Spleen (tissue), 11 donors: ENCODE results near the gene ACAN. TPM values are rescaled to one million over a fixed set of nuclear protein-coding genes. Genes with fewer than 3 reads are reported as not detected.

ENCODE experiments used
- DNase-seq: peaks from one replicate; pipeline ENCODE4 v3.0.0-alpha.2; 2020
- H3K27ac ChIP-seq, 8 donors: fragments of 200-600 bp; sonication (generic) in 7 of 8; 1 replicate in 4 of 8; 2 replicates in 4 of 8; pipeline versions ENCODE4 v1.5.0 to v1.8.0; 2016 to 2021; ENCODE audit warnings: inconsistent platforms in 4 of 8, mild to moderate bottlenecking in 4 of 8, moderate library complexity in 1 of 8
- H3K27me3 ChIP-seq, 7 donors: fragments of 200-600 bp; sonication (generic) in 6 of 7; replicated peaks in 1 of 7; 1 replicate in 4 of 7; 2 replicates in 3 of 7; pipeline versions ENCODE4 v1.5.0 to v1.8.0; 2016 to 2021; ENCODE audit warnings: inconsistent platforms in 3 of 7, mild to moderate bottlenecking in 1 of 7
- H3K36me3 ChIP-seq, 6 donors: fragments of 200-600 bp; sonication (generic) in 5 of 6; 1 replicate in 4 of 6; 2 replicates in 2 of 6; pipeline versions ENCODE4 v1.5.0 to v1.8.0; 2016 to 2021; ENCODE audit warnings: inconsistent platforms in 2 of 6
- H3K4me1 ChIP-seq, 6 donors: fragments of 200-600 bp; sonication (generic) in 5 of 6; 1 replicate in 3 of 6; 2 replicates in 3 of 6; pipeline versions ENCODE4 v1.5.0 to v1.8.0; 2016 to 2021; ENCODE audit warnings: inconsistent platforms in 3 of 6
- H3K4me3 ChIP-seq, 8 donors: fragments of 200-600 bp; sonication (generic) in 7 of 8; 1 replicate in 4 of 8; 2 replicates in 4 of 8; pipeline versions ENCODE4 v1.5.0 to v1.8.0; 2016 to 2021; ENCODE audit warnings: inconsistent platforms in 4 of 8, mild to moderate bottlenecking in 4 of 8, moderate library complexity in 2 of 8
- H3K9me3 ChIP-seq, 8 donors: fragments of 200-600 bp; sonication (generic) in 7 of 8; 1 replicate in 4 of 8; 2 replicates in 4 of 8; pipeline versions ENCODE4 v1.5.0 to v1.8.0; 2016 to 2021; ENCODE audit warnings: inconsistent platforms in 4 of 8
- POLR2A ChIP-seq, 3 donors: fragments of 450-650 bp; IDR thresholded peaks; one replicate each; pipeline ENCODE4 v1.5.1; 2017; ENCODE audit warnings: antibody characterized with exemption in 3 of 3, mild to moderate bottlenecking in 1 of 3
- POLR2AphosphoS5 ChIP-seq, 3 donors: sonication (generic); formaldehyde crosslinking; IDR thresholded peaks; one replicate each; pipeline ENCODE4 v1.5.1; 2017; ENCODE audit warnings: antibody characterized with exemption in 3 of 3
- WGBS, 5 donors: extraction: QIAGEN DNeasy Blood & Tissue Kit in 3 of 5; methylation state at CpG; one replicate each; pipeline versions ENCODE4 v1.1.5 to v1.1.7; 2013 to 2018; 5-methylcytosine and 5-hydroxymethylcytosine counted together
- intact Hi-C: fragments of 100-400 bp; cut with DNase I; formaldehyde crosslinking; loops from one replicate; pipeline ENCODE4 v1.15.0; 2023; ENCODE audit warnings: low total_unique reads
- polyA plus RNA-seq, 3 donors: library from polyadenylated mRNA; stranded (reverse); fragments of 200-250 nt; gene quantifications; one replicate each; pipeline ENCODE4 v1.2.1, GENCODE V29; 2013
- total RNA-seq, 7 donors: library from RNA; depleted of rRNA in 3 of 7; stranded (reverse); fragments of >200 nt in 3 of 7; fragmentation: NEBNext Ultra II Directional in 4 of 7; extraction: Animal tissue kit (Norgen Biotek cat#: 25700) in 4 of 7; gene quantifications; one replicate each; pipeline versions ENCODE4 v1.1.0 to v1.2.1, GENCODE V29; 2016 to 2021
- TF ChIP-seq, protein P1 (sequence below), 11 experiments: fragments of 200-600 bp in 7 of 11; fragments of 450-650 bp in 4 of 11; sonication (generic) in 4 of 11; IDR thresholded peaks in 8 of 11; conservative IDR thresholded peaks in 3 of 11; 1 replicate in 7 of 11; 2 replicates in 4 of 11; pipeline versions ENCODE4 v1.4.0 to v1.8.0; 2016 to 2021; ENCODE audit warnings: antibody characterized with exemption in 11 of 11, inconsistent platforms in 4 of 11, mild to moderate bottlenecking in 1 of 11
- donor health status: healthy with polysubstance abuse.
- donor health status: DM: no; HTN: no; CAD: no; lungs with moderate emphysema.
- donor health status: DM: no; HTN: no; CAD: no.
- donor health status: Bipolar disorder and iron deficiency.
- donor health status: healthy.
- donor health status: DM: no; HTN: no; CAD: no.
- donor health status: DM: yes; HTN: yes; CAD: no.

Gene ACAN
- total and polyA plus RNA-seq, 10 donors, result 0.09 to 2.1 (median 0.87) TPM

DNA sequence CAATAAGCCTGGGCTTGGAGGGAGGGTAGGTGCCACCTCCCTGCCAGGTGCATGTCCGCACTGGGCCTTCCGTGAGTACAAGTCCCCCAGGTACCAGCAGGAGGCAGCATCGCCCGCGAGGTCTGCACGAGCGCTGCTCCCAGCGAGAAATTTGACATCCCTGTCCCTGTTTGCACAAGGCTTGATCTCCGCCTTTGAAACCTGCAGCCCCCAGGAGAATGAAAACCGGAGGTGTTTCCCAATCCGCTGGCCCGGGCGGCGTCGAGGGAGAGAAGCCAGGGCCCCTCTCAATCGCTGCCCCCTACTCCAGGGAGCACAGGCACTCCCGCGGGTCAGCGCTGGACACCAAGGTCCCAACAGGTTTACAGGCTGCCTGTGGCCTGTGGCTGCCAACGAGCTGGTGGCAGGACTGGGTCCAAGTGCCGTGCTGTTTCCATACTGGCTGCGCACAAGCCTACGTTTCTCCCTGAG is 91.1 kb downstream of the ACAN start:
- H3K4me1 ChIP-seq, result peaks cover 12 to 45% (median 33%) of the 10 kb centered on the region in 6 donors
- peak overlapping the region; percentile 56 to 87 (median 60) for H3K4me3 ChIP-seq
- no peaks in the 10 kb centered on the region for H3K9me3 ChIP-seq
- H3K27ac ChIP-seq, result peak overlapping the region in 2 of 8 donors; percentile 53 to 75
- intact Hi-C loops, result no loop called here
- DNase-seq, result peak; percentile 91
- H3K36me3 ChIP-seq, result peaks cover 0 to 12% (median 0%) of the 10 kb centered on the region in 6 donors
- TF ChIP-seq, protein P1, sequence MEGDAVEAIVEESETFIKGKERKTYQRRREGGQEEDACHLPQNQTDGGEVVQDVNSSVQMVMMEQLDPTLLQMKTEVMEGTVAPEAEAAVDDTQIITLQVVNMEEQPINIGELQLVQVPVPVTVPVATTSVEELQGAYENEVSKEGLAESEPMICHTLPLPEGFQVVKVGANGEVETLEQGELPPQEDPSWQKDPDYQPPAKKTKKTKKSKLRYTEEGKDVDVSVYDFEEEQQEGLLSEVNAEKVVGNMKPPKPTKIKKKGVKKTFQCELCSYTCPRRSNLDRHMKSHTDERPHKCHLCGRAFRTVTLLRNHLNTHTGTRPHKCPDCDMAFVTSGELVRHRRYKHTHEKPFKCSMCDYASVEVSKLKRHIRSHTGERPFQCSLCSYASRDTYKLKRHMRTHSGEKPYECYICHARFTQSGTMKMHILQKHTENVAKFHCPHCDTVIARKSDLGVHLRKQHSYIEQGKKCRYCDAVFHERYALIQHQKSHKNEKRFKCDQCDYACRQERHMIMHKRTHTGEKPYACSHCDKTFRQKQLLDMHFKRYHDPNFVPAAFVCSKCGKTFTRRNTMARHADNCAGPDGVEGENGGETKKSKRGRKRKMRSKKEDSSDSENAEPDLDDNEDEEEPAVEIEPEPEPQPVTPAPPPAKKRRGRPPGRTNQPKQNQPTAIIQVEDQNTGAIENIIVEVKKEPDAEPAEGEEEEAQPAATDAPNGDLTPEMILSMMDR (IDR thresholded peaks at IDR 0.05 in 8 of 11, conservative IDR thresholded peaks at IDR 0.05 in 3 of 11), result peak in 10 of 11 experiments; percentile 46 to 84 (median 68)
- TF ChIP-seq POLR2A (IDR thresholded peaks at IDR 0.05) (no peak), POLR2AphosphoS5 (IDR thresholded peaks at IDR 0.05) (peak in 1 of 3 donors; percentile 20)
- peaks cover 0 to 26% (median 16%) of the 10 kb centered on the region in 7 donors for H3K27me3 ChIP-seq
- WGBS, 5 donors, result 1 to 5% (median 2%) methylated on average over 15 to 23 of the region's 23 CpGs

DNA sequence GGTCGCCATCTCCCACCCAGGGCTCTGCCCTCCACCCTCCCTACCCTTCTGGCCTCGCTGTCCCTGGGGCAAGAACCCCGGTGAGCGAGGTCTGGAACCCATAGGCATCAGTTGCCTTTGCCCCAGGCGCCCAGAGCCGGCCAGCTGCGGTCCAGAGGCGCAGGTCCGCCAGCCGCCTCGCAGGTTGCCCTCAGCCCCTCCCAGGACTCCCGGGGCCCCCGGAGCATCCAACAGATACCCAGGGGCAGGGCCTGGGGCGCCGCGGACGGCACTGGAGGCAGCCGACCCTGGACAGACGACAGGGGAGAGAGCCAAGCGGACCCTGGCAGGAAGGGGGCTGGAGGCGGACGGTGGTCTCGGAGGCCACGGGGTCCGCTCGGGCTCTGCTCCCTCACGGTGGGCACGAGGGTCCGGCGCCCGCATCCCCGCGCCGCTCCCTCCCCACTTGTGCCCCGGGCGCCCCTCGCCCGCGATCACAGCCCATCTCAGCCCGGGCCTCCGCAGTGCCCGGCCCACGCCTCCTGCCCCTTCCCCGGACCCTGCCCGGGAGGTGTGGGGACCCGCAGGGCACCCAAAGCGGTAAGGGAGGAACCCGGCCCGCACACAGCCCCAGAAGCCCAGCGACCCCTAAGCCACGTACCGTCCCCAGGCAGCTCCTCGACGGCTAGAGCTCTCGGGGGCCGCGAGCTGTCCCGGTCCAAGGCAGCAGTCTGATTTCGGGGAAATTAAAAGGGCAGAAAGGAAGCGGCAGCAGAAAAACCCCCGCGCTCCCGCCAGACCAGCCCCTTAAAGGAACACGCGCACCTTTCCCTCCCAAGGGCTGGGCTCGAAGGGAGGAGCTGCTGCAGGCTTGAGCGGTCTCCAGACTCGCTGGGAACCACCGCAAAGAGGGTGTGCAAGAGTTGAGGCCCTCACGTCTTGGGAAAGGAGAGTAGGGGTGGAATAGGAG is 91.9 kb downstream of the ACAN start, which contains the start of gene HAPLN3:
HAPLN3 (minus strand) TSS at position 726 of the 949 bp plus-strand sequence. CDS start 8,246 bp downstream, outside the sequence.
- 0 to 3% (median 2%) methylated on average over 38 to 70 of the region's 70 CpGs for WGBS, 5 donors
- Histone ChIP-seq H3K27ac (peak within 1 kb of the TSS in 3 of 8 donors; percentile 34 to 75 (median 53)), H3K9me3 (no peaks in the 10 kb centered on the region), H3K27me3 (peaks cover 0 to 26% (median 16%) of the 10 kb centered on the region in 7 donors), H3K4me1 (peaks cover 12 to 45% (median 33%) of the 10 kb centered on the region in 6 donors), H3K36me3 (peaks cover 0 to 15% (median 0%) of the 10 kb centered on the region in 6 donors), H3K4me3 (peak within 1 kb of the TSS; percentile 56 to 87 (median 60))
- no peak for DNase-seq
- intact Hi-C loops, result loop anchor here (5.0 kb wide), 1 partner anchor 273 kb away; the partner anchor contains the start of gene AEN
- TF ChIP-seq, protein P1 (IDR thresholded peaks at IDR 0.05 in 8 of 11, conservative IDR thresholded peaks at IDR 0.05 in 3 of 11), result no peak
- peak in 2 of 3 donors; percentile 36 to 38 for TF ChIP-seq POLR2AphosphoS5 (IDR thresholded peaks at IDR 0.05)

DNA sequence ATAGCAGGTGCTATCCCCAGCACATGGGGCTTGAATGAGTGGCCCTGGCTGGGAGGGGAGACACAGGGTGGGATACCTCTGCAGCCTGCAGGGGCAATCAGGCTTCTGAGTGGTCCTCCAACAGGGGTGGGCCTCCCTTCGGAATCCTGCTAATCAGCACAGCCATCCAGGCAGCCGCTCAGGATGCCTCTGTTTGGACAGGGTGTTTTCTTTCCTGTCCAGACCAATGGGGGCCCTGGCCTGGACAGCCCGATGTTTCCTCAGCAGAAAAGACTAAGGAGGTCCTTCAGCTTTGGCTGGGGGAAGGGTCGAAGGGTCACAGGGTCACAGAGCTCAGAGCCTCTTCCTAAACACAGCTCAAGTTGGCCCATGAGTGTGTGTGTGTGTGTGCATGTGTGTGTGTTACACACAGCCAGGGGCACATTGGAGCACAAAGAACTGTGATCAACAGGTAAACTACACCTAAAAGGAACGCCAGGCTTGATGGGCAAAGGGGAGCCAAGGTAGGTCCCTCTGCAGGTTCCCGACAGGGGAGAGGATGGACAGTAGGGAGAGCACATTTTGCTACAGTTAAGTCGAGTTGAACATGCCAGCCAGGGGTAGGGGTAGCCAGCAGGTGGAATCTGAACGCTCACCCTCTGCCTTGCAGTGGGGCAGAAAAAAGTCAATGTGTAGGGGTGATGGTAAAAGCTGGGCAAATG is 93.2 kb downstream of the ACAN start:
- TF ChIP-seq POLR2A (IDR thresholded peaks at IDR 0.05), result no peak
- no peak for TF ChIP-seq POLR2AphosphoS5 (IDR thresholded peaks at IDR 0.05)
- TF ChIP-seq, protein P1 (IDR thresholded peaks at IDR 0.05 in 8 of 11, conservative IDR thresholded peaks at IDR 0.05 in 3 of 11), result no peak
- DNase-seq, result no peak
- Histone ChIP-seq H3K27ac (peak overlapping the region in 1 of 8 donors; percentile 21), H3K4me3 (no peak overlapping the region), H3K4me1 (peaks cover 12 to 45% (median 33%) of the 10 kb centered on the region in 6 donors), H3K27me3 (peaks cover 0 to 26% (median 16%) of the 10 kb centered on the region in 7 donors), H3K9me3 (no peaks in the 10 kb centered on the region), H3K36me3 (peaks cover 0 to 23% (median 0%) of the 10 kb centered on the region in 6 donors)
- intact Hi-C loops, result loop anchor here (5.0 kb wide), 1 partner anchor 274 kb away; the partner anchor contains the start of gene AEN
- WGBS, 5 donors, result 64 to 87% (median 81%) methylated on average over 8 of the region's 8 CpGs
